HEK293T (cell line): Measurements from ENCODE around the gene TBC1D5.

Source experiments
- ARNT ChIP-seq: fragments of 450-650 bp; IDR thresholded peaks from 2 replicates; pipeline ENCODE4 v1.6.1; 2017; ENCODE audit warnings: mild to moderate bottlenecking
- BHLHE40 ChIP-seq: fragments of 450-650 bp; IDR thresholded peaks from 2 replicates; pipeline ENCODE4 v1.6.1; 2016; ENCODE audit warnings: mild to moderate bottlenecking, moderate library complexity, borderline replicate concordance
- ELF4 ChIP-seq: fragments of 450-650 bp; IDR thresholded peaks from 2 replicates; pipeline ENCODE4 v1.6.1; 2017; ENCODE audit warnings: antibody characterized with exemption
- FOXA1 ChIP-seq: fragments of 450-650 bp; IDR thresholded peaks from 2 replicates; pipeline ENCODE4 v1.6.1; 2016; ENCODE audit warnings: mild to moderate bottlenecking
- FOXK2 ChIP-seq: fragments of 450-650 bp; IDR thresholded peaks from 2 replicates; pipeline ENCODE4 v1.6.1; 2016; ENCODE audit warnings: mild to moderate bottlenecking
- FOXM1 ChIP-seq: fragments of 450-650 bp; IDR thresholded peaks from 2 replicates; pipeline ENCODE4 v1.6.1; 2017; ENCODE audit warnings: mild to moderate bottlenecking, borderline replicate concordance
- L3MBTL2 ChIP-seq: fragments of 450-650 bp; conservative IDR thresholded peaks from 2 replicates; pipeline ENCODE4 v1.6.1; 2016; ENCODE audit warnings: mild to moderate bottlenecking
- NFRKB ChIP-seq: fragments of 450-650 bp; IDR thresholded peaks from 2 replicates; pipeline ENCODE4 v1.6.1; 2016; ENCODE audit warnings: mild to moderate bottlenecking, moderate library complexity
- PKNOX1 ChIP-seq: fragments of 450-650 bp; IDR thresholded peaks from 2 replicates; pipeline ENCODE4 v1.6.1; 2016
- SP1 ChIP-seq: fragments of 450-650 bp; IDR thresholded peaks from 2 replicates; pipeline ENCODE4 v1.6.1; 2017
- SUZ12 ChIP-seq: fragments of 450-650 bp; IDR thresholded peaks from 2 replicates; pipeline ENCODE4 v1.6.1; 2016; ENCODE audit warnings: mild to moderate bottlenecking
- TARDBP ChIP-seq: fragments of 450-650 bp; IDR thresholded peaks from 2 replicates; pipeline ENCODE4 v1.6.1; 2016

- TF ChIP-seq FOXK2: no peak
- TF ChIP-seq TARDBP: no peak
- no peak for TF ChIP-seq BHLHE40
- no peak for TF ChIP-seq ELF4
- no peak for TF ChIP-seq NFRKB
- no peak for TF ChIP-seq ARNT
- no peak for TF ChIP-seq FOXM1
- peak; percentile 61; the same call in 1 of the 2 replicates for TF ChIP-seq PKNOX1
- TF ChIP-seq SP1: no peak
- no peak for TF ChIP-seq FOXA1
- no peak for TF ChIP-seq L3MBTL2
- TF ChIP-seq SUZ12: no peak
Observed at GRCh38 chr3:17529677-17530076, 212.8 kb downstream of the TBC1D5 start.
